Smooth muscle cell (in vitro differentiated cells): Measurements from ENCODE around the gene ZIC2. TPM values are rescaled to one million over a fixed set of nuclear protein-coding genes. Genes with fewer than 3 reads are reported as not detected.

Experiments
- DNase-seq: peaks from one replicate; lab custom pipeline; 2025; ENCODE audit not compliant: unreplicated experiment; lab: John Stamatoyannopoulos, UW
- H2AFZ ChIP-seq: fragments of 200-600 bp; sonication (generic); 2 replicates; pipeline ENCODE4 v1.6.0; 2016; ENCODE audit warnings: antibody characterized with exemption, low read depth, mild to moderate bottlenecking
- H3F3A ChIP-seq: fragments of 200-600 bp; sonication (generic); 2 replicates; pipeline ENCODE4 v1.6.0; 2017; ENCODE audit warnings: antibody characterized with exemption, low read depth
- H3K27ac ChIP-seq: fragments of 200-600 bp; sonication (generic); 2 replicates; pipeline ENCODE4 v1.5.1; 2016; ENCODE audit warnings: low read depth, mild to moderate bottlenecking
- H3K27me3 ChIP-seq: fragments of 200-600 bp; sonication (generic); 2 replicates; pipeline ENCODE4 v1.6.1; 2016; ENCODE audit warnings: low read depth, mild to moderate bottlenecking
- H3K36me3 ChIP-seq: fragments of 200-600 bp; sonication (generic); 2 replicates; pipeline ENCODE4 v1.5.1; 2016; ENCODE audit warnings: low read depth
- H3K4me1 ChIP-seq: fragments of 200-600 bp; sonication (generic); 2 replicates; pipeline ENCODE4 v1.5.1; 2016; ENCODE audit warnings: low read depth
- H3K4me2 ChIP-seq: fragments of 200-600 bp; sonication (generic); 2 replicates; pipeline ENCODE4 v1.6.0; 2016; ENCODE audit warnings: mild to moderate bottlenecking
- H3K4me3 ChIP-seq: fragments of 200-600 bp; sonication (generic); 2 replicates; pipeline ENCODE4 v1.5.1; 2016; ENCODE audit warnings: mild to moderate bottlenecking
- H3K79me2 ChIP-seq: fragments of 200-600 bp; sonication (generic); 2 replicates; pipeline ENCODE4 v1.6.0; 2016; ENCODE audit warnings: low read depth, mild to moderate bottlenecking
- H3K9ac ChIP-seq: fragments of 200-600 bp; sonication (generic); 2 replicates; pipeline ENCODE4 v1.6.0; 2016; ENCODE audit warnings: low read depth
- H3K9me3 ChIP-seq: fragments of 200-600 bp; sonication (generic); replicated peaks from 2 replicates; pipeline ENCODE4 v1.5.1; 2016; ENCODE audit warnings: low read depth
- H4K20me1 ChIP-seq: fragments of 200-600 bp; sonication (generic); 2 replicates; pipeline ENCODE4 v1.6.0; 2016; ENCODE audit warnings: low read depth
- CTCF ChIP-seq: fragments of 200-600 bp; sonication (generic); IDR thresholded peaks from 2 replicates; pipeline ENCODE4 v1.5.1; 2017; ENCODE audit warnings: borderline replicate concordance, mild to moderate bottlenecking, antibody characterized with exemption; ENCODE audit not compliant: insufficient read depth, poor library complexity, severe bottlenecking
- WGBS: methylation state at CpG from one replicate; pipeline ENCODE4 v1.1.7; 2016; ENCODE audit warnings: low lambda C conversion rate; 5-methylcytosine and 5-hydroxymethylcytosine counted together
- polyA plus RNA-seq: library from polyadenylated mRNA; unstranded; fragments of >200 nt; fragmentation: Nextera tagmentation; extraction: Ambion mirVana; gene quantifications from 2 replicates; pipeline ENCODE4 v1.2.1, GENCODE V29; 2016
- total RNA-seq: library from RNA; depleted of rRNA; stranded (reverse); fragments of >200 nt; gene quantifications from 2 replicates; pipeline ENCODE4 v1.2.3, GENCODE V29; 2014

The ZIC2 gene
- total and polyA plus RNA-seq, 2 experiments from 2014 or later: not detected

GRCh38 chr13:99980201-99980823 is 1.3 kb upstream of the ZIC2 start:
- H3F3A ChIP-seq: no peaks in the 10 kb centered on the region
- peak overlapping the region; percentile 47 for H3K4me3 ChIP-seq
- peak overlapping the region; percentile 72 for H2AFZ ChIP-seq
- no peaks in the 10 kb centered on the region for H3K9me3 ChIP-seq
- no peak for TF ChIP-seq CTCF
- under 1% methylated on average over 47 of the region's 76 CpGs for whole genome bisulfite sequencing
- peak; percentile 16 for DNase-seq
- peaks cover 15% of the 10 kb centered on the region for H3K4me1 ChIP-seq
- H3K9ac ChIP-seq: no peak overlapping the region
- H3K79me2 ChIP-seq: no peaks in the 10 kb centered on the region
- H3K4me2 ChIP-seq: peak overlapping the region; percentile 96
- no peaks in the 10 kb centered on the region for H3K36me3 ChIP-seq
- H4K20me1 ChIP-seq: peaks cover 6% of the 10 kb centered on the region
- no peak overlapping the region for H3K27ac ChIP-seq
- peaks cover 100% of the 10 kb centered on the region for H3K27me3 ChIP-seq

- H3K36me3 ChIP-seq: no peaks in the 10 kb centered on the region
- no peaks in the 10 kb centered on the region for H3K9me3 ChIP-seq
- H3K4me1 ChIP-seq: peaks cover 15% of the 10 kb centered on the region
- H3F3A ChIP-seq: no peaks in the 10 kb centered on the region
- H3K4me3 ChIP-seq: peak overlapping the region; percentile 47
- no peak for TF ChIP-seq CTCF
- no peaks in the 10 kb centered on the region for H3K79me2 ChIP-seq
- H3K9ac ChIP-seq: no peak overlapping the region
- H4K20me1 ChIP-seq: peaks cover 6% of the 10 kb centered on the region
- peak overlapping the region; percentile 96 for H3K4me2 ChIP-seq
- no peak overlapping the region for H3K27ac ChIP-seq
- peaks cover 99% of the 10 kb centered on the region for H3K27me3 ChIP-seq
- no peak overlapping the region for H2AFZ ChIP-seq
- DNase-seq: no peak
- WGBS: 1% methylated on average over 72 of the region's 110 CpGs
Measured at GRCh38 chr13:99980824-99981734, 505 bp upstream of the ZIC2 start.

GRCh38 chr13:99982036-99982730 is 599 bp downstream of the ZIC2 start:
- H3F3A ChIP-seq: no peaks in the 10 kb centered on the region
- H3K27me3 ChIP-seq: peaks cover 99% of the 10 kb centered on the region
- peak overlapping the region; percentile 47 for H3K4me3 ChIP-seq
- H3K36me3 ChIP-seq: no peaks in the 10 kb centered on the region
- H3K4me1 ChIP-seq: peaks cover 17% of the 10 kb centered on the region
- no peak for DNase-seq
- TF ChIP-seq CTCF: no peak
- H3K27ac ChIP-seq: no peak overlapping the region
- H3K9ac ChIP-seq: no peak overlapping the region
- H4K20me1 ChIP-seq: peaks cover 6% of the 10 kb centered on the region
- peak overlapping the region; percentile 96 for H3K4me2 ChIP-seq
- 1% methylated on average over 73 of the region's 98 CpGs for WGBS
- no peaks in the 10 kb centered on the region for H3K9me3 ChIP-seq
- H3K79me2 ChIP-seq: no peaks in the 10 kb centered on the region
- no peak overlapping the region for H2AFZ ChIP-seq
